NCI-H146 treated with DMSO at 0.1 percent for 48 hours (cell line): Measurements from ENCODE around the gene ANKRD60.

ENCODE experiments used
- DNase-seq: peaks from one replicate; lab custom pipeline; 2025; ENCODE audit not compliant: unreplicated experiment; lab: John Stamatoyannopoulos, UW

ANKRD60 gene

DNA sequence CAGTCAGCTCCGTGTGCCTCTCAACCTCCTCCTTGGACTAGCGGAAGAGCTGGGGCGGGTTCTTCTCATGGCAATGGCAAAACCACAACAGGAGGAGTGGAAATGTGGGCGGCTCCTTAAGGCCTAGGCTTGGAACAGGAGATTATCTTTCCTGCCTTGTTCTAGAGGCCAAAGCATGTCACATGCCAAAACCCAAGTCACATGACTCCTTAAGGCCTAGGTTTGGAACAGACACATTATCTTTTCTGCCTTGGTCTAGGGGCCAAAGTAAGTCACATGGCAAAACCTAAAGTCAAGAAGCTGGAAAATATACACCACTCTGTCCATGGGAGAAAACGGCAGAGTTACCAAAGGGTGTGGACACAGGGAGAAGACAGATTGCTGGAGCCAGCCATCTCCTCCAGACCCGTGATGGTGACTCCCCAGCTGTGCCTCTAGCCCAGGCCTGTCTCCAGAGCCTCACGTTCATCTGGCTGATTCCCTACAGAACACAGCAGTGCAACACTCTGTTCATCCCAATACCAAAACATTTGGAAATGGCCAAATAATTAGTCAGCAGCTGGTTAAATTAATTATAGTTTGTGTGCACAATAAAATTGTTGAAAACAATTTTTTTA lies 34.2 kb downstream of the ANKRD60 start:
- no peak for DNase-seq

DNA sequence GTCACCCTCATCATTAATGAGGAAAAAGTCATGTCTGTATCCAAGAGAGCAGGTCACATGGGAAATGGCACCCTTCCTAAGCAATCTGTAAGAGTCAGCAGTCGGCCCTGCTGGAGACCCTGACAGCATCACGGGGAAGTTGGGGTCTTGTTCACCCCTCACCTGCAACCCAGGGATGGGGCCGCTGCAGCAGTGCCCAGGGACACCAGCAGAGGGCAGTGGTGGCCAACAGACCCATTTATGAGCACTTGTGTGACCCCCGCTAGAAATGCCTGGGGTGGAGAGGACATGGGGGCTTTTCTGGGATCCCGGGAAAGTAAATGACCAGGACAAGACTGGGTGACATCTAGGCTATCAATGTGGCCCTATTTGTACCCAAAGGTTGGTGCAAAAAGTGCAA lies 35.9 kb downstream of the ANKRD60 start:
- DNase-seq: no peak

DNA sequence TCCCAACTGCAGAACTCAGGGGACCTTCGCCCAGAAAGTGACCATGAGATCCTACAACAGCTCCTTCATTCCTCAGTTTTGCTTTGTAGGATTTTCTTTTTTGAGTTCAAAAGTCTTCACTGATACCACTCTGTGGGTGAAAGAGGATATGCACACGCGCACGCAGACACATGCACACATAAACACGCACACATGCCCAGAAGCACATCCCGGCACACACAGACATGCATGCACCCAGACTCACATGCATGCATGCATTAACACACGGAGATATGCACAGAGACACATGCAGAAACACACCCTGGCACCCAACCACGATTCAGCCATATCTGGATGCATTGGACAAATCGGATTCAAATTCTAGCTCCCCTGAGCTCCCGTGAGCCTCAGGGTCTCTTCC lies 36.4 kb downstream of the ANKRD60 start:
- DNase-seq: no peak

DNA sequence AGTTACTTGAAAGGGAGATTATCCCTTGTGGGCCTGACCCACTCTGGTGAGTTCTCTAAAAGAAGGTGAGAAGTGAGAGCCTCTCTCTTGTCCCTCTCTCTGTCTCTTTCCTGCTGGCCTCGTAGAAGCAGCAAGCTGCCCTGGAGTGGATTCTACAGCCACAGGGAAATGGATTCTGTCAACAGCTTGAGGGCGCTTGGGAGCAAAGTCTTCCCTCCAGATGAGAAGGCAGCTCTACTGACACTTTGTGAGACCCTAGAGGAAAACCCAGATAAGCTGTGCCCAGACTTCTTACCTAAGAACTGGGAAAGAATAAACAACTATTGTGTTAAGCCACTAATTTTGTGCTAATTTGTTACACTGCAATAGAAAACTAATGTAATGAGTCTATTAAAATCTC lies 39.9 kb downstream of the ANKRD60 start:
- no peak for DNase-seq

DNA sequence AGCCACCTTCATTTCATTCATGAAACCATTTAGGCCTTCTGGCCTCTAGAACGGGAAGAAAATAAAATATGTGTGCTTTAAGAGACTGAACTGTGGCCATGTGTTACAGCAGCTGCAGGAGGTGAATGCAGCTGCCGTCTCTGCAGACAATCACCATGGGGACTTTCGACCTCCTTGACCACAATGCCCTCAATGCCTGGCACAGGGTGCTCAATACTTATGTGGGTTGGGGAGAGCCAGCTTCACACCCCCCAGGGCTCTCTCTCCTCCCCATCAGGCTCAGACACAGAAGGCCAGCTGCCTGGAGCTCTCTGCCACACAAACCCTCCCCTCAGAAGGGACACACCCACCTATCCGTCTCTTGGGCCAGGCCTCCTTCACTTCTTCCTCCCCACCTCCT lies 43.5 kb downstream of the ANKRD60 start:
- DNase-seq: no peak

DNA sequence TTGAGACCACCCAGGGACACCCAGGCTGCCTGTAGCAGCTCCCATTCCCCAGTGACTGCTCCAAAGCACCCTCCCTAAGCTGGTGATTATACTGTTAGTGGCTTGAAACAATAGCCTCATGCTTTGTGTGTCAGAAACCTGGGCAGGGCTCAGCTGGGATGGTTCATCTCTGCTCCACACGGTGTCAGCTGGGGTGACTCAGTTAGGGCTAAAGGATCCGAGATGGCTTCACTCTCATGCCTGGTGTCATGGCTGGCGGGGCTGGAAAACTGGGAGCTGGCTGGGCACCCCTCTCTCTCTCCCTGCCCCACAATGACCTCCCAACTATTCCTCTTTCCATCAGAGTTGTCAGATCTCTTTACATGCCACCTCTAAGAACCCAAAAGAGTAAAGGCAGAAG lies 44.4 kb downstream of the ANKRD60 start:
- no peak for DNase-seq

DNA sequence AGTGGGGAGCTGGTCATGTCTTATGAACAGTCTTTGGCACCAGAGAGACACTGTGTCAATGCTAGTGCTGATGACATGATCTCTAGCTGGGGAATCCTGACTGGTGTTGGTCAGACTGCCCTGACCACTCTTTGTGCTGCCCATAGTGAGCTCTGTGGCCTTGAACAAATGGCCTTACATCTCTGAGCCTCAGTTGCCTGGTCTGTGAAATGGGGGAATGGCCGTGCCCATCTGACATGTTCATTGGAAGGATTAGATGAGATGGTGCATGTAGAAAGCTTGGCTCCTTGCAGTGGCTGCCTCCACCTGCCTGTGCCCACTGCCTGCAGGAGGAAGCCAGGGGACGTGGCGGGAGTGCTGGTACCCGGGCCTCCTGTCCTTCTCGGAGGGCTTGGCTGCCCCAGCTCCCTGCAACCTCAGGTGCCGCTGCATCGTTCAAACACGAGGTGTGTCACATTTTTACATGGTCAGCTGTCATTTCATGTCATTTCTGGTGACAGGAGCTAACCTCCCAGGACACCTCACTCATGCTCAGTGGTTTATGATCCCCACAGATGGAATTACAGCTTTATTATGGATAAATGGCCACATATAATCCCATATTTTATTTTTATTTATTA lies 45.8 kb downstream of the ANKRD60 start:
- DNase-seq: no peak

DNA sequence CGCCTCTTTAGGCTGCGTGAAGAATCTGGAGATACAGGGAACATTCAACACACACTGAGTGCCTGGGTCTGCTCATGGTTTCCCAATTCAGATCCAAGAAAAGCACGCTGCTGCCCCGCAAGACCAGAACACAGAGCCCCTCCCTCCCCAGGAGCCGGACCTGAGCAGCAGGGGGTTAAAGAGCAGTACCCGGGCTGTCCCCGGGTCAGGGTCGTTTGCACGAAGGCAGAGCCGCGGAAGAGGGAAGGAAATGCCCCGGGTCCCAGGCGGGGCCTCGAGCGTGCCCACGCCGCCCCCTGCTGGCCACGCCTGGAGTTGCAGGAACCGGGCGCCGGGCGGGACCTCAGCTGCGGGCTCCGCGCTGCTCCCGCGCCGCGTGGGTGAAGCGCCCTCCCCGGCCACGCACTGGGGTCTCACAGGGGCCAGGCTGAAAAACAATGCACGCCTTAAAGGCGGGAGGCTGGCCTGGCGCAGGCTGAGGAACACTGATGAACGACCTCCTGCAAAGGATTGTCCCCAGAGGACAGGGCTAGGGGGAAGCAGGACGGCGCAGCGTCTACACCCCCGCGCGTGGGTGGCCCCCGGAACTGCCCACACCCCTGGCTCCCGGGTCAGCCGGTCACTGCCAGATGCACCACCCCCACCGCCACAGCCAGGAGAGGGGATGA lies 48.9 kb downstream of the ANKRD60 start:
- DNase-seq: peak; percentile 43

DNA sequence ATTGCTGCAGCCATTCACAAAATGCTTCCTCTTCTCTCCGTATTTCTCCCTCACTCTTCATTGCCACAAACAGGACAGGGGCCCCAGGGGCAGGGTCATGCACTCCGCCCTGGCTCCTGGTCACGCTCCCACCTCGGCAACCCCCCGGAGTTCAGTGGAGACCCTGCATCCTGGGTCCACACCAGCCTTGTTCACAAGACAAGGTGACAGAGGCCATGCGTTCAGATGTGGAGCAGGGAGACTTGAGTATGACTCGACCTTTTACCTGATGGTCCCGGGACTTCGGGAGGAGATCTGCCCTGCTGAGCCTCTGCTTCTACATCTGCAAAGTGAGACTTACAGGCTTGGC lies 49.4 kb downstream of the ANKRD60 start:
- DNase-seq: no peak

DNA sequence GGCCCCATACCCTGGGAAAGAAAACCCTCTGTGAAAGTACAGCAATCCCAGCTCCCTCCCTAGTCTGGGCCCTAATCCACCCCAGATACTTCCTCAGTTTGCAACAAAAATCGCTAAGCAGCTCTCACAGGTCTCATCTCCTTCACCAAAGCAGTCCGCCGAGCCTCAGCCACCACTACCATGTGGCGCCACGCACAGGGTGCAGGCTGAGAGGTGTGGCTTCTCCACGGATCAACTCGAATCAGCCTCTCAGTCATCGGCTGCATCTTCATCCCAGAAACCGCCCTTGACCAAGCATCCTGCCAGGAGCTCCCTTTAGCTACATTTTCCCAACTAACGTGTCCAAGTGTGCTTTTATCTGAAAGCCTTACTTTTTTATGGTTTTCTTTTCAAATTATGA lies 50.7 kb downstream of the ANKRD60 start:
- DNase-seq: no peak

DNA sequence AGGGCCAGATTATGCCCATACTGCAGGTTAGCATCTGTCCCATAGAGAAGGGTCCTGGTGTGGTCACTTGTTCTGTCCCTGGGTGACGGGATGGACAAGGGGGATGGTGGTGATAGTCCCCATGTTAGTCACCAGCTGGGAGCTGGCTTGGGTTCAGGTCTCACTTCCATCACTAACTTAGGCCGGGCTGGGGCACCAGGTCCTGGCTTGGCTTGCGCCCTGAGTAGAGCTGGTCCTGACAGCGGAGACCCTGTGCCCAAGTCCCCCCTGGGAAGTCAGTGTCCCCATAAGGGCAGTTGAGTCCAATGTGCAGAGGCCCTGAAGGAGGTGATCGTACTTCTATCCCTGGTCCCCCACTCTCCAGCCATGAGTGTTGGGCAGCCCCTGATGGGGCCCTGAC lies 52.6 kb downstream of the ANKRD60 start:
- DNase-seq: no peak

DNA sequence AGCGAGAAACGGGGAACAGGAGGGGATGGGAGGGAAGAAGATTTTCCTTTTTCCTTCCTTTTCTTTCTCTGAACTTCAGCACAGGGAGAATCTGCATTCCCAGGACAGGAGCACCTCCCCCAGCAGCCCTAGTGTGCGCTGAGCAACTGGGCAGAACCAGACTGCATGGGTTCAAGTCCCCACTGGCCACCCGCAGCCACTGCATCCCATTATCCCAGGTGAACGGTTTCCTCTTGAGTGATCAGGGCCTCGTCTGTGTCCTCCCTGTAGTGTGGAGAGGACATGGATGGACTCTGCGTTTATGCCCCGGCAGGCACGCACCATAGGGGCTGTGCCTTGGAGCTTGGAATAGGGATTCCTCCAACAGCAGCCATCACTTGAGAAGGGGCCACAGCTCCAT lies 53.0 kb downstream of the ANKRD60 start:
- no peak for DNase-seq

DNA sequence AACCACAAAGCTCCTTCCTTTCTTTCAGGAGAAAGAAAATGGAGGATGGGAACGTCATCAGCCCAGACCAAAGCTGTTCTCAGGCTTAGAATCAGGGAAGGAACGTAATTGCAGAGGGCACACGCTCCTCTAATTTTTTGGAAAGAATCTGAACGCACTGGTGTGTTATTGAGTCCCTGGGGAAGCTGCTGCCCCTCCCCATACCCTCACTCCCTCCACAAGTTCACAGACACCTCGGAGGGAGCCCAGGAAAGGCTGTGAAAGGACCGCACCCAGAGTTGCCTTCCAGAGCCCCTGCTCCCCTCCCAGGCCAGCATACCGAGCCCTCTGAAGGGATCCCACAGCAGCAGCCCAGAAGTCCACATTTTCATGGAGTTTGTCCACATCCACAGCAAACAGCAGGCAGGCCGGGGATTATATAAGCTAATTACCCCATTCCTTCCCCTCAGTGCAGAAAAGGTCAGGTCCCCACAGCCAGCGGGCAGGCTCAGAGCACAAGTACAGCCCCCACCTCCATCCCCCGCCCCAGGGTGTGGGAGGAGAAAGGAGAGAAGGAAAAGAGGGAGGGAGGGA lies 53.7 kb downstream of the ANKRD60 start:
- no peak for DNase-seq

DNA sequence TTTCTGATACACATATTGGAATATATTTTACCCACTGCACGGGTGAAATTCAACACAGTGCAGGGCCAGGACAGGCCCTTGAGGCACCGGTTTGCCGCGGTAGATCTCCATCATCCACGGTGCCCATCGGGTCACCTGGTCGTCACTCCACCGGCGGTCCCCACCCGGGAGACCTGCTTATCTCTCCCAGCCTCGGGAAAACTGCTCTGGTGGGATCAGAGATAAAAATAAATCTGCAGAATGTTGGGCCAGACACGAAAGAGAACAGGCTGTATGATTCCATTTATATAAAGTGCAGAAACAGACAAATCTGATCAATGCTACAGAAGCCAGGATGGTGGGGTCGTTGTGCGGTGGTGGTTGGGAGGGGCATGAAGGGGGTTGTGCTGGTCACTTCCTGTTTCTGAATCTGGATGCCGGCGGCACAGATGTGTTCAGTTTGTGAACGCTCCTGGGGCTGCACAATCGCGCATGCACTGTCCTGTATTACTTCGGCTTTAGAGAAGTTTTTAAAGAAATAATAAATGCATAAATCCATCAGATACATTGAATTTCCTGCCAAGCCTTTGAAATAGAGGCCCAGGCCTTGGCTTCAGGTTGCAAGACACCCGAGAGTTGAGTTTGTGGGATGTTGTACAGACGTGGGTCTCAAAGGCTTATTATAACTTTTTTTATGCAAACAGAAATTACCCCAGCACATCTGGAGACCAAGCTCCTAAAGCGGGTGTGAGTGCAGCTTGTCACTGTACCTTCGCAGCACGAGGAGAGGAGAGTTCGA lies 54.3 kb downstream of the ANKRD60 start:
- no peak for DNase-seq

DNA sequence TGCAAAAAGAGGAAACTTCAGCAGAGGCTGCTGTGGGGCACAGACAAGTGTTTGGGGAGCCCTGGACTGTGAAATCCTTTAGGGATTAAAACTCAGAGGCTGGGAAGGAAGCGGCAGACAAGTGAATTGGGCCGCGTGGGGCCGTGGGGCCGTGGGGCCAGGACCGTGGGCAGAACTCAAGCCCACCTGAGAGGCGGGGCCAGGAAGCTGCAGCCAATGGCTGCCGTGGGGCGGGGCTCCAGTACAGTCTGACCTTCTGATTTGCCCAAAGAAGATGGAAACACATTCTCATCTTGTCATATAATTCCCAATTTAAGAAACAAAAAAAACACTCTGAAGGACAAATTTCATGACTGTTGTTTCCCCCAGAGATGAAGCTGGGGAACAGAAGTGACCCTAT lies 55.4 kb downstream of the ANKRD60 start:
- no peak for DNase-seq

DNA sequence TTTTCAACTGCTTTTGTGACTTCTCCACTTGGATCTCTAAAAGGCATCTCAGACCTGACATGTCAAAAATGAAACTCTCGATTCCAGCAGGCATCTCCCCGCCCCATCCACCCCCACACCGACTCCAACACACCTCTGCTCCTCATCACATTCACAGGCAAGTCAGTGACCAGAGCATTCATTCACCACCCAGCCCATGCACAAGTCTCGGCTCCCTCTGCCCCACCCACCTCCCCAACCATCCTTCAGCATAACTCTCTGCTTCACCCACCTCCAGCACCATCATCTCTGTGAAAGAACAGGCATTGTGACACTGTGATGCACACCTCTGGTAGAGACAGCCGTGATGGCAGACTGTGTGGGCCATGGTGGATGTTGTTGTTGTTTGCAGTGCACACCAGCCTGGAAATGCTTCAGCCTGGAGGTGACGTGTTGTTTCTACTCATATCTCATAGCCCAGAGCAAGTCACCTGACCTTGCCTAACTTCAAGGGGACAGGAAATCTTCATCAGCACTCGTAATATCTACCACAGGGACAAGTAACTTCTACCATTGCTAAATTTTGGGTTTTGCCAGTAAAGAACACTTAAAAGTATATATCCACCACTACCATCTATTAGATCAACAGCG lies 56.5 kb downstream of the ANKRD60 start:
- no peak for DNase-seq

DNA sequence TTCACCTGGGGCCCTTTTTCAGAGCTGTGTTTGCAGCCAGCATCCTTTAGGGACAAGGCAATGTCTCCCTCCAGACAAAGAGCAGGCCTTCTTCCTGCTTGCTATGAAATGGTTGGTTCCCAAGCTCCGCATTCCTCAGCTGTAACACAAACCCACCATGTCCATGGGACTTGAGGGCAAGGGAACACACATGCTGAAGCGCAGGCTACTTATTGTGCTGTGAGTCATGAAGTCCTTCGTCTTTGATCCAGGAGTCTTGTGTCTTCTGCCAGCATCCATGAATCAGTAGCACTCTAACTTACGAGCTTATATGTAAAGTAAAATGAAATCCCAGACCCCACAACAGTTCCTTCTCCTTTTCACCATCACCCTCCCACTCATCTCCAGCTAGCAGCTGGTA lies 59.0 kb downstream of the ANKRD60 start:
- no peak for DNase-seq

DNA sequence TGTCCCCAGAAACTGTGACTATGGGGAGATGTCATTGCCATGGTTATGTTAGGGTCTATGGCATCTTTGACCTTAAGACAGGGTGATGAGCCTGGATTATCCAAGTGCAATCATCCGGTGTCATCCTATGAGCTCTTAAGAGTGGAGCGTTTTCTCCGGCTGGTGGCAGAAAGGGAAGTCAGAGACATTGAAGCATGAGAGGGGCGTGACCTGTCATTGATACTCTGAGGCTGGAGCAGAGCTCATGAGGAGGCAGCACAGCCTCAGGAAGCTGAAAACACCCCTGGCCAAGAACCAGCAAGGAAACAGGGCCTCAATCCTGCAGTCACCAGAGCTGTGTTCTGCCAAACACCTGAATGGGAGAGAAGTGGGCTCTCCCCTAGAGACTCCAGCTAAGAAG lies 59.6 kb downstream of the ANKRD60 start:
- DNase-seq: no peak

DNA sequence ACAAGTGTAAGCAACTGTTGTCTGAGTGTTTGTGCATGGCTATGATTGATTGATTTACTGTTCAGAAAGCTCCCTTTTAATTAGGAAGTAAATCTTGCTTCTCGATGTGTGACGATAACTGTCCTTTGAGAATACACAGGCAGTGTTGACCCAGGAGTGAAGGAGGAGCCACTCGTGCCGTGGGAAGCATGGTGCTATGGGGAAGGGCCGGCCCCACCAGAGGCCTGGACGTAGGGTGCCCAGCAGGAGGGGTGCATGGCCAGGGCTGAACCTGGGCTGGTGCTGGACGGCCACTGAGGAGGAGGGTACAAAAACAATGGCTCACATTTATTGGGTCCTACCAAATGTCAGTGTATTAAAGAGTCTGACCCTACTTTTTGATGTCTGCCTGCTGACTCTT lies 60.7 kb downstream of the ANKRD60 start:
- no peak for DNase-seq
